Measurements from ENCODE around the gene TMEM19. TPM values are rescaled to one million over a fixed set of nuclear protein-coding genes. Genes with fewer than 3 reads are reported as not detected.

TMEM19 gene
- total RNA-seq, result 19.1 and 26.7 TPM in 2 replicates

GRCh38 chr12:71685914-71686657, at the start of gene TMEM19:
Gene TMEM19, plus strand, starts transcription at chr12:71686082. Its CDS starts 599 bp downstream, at chr12:71686681.

DNA sequence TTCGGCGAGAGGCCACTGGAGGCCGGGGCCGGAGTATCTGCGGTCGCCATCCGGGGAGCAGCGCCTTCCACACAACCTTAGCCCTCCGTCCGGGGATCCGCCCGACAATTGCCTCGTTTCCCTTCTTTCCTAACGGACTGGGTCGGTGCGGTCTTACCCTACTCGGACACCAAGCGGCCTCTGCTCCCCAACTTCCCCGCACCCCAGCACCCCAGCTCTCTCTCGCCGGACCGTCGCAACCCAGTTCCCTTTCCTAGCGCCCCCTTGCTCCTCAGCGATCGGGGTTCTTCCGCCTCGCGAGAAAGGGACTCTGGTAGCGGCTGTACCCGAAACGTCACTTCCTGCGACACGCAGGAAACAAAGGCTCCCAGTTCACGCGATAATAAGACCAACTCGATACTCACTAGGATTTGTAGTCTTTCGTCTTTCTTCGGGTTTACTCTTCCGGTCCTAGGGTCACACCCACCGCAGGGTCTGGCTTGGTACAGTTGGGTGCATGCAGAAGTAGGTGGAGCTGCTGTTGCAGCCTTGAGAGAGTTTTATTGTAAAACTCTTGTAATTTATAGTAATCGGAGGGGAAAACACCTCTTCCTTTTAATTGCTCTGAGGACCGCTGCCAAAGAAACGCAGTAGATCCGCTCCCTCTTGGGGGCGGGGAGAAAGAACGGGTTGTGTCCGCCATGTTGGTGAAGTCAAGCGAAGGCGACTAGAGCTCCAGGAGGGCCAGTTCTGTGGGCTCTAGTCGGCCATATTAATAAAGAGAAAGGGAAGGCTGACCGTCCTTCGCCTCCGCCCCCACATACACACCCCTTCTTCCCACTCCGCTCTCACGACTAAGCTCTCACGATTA, 22.1 kb upstream of the TMEM19 start, which contains the start of the genes THAP2 and ZFC3H1:
Gene THAP2, plus strand, starts transcription at position 741 of the 850 bp plus-strand sequence. CDS start 209 bp downstream, outside the sequence.
Gene ZFC3H1, minus strand, starts transcription at position 288 of the 850 bp plus-strand sequence. Its CDS starts 238 bp downstream, at position 50.

Other genes with a start within 250 kb of the TMEM19 start
- under 0.01 and 0.68 TPM in 2 replicates for gene LGR5, start 246.3 kb upstream of the TMEM19 start, total RNA-seq
- gene ZFC3H1, start 22.2 kb upstream of the TMEM19 start, total RNA-seq, result 9.1 and 14.1 TPM in 2 replicates
- 1.4 and 5.7 TPM in 2 replicates for gene THAP2, start 21.8 kb upstream of the TMEM19 start, total RNA-seq
- gene RAB21, start 68.8 kb downstream of the TMEM19 start, total RNA-seq, result 21.6 and 27.0 TPM in 2 replicates
- 15.3 and 20.1 TPM in 2 replicates for gene TBC1D15, start 153.7 kb downstream of the TMEM19 start, total RNA-seq

All from pericardium fibroblast (primary cell).